ENCODE data around the gene S100A2.
"Not testable (repeated sequence)": the region's sequence is repeated elsewhere in the genome, so short reads cannot be mapped to it uniquely, and the experiment has no call there.

The S100A2 gene

GRCh38 chr1:153598309-153599172 is 32.9 kb upstream of the S100A2 start:
- Histone ChIP-seq H3K36me3 (ENCODE audit: control insufficient read depth, insufficient read depth, low read length) (no peaks in the 10 kb centered on the region), H3K4me1 (no peaks in the 10 kb centered on the region), H3K9ac (no peak overlapping the region), H3K4me2 (ENCODE audit: low read length) (no peak overlapping the region), H3K27me3 (ENCODE audit: control insufficient read depth, insufficient read depth, low read length) (no peaks in the 10 kb centered on the region), H3K27ac (no peak overlapping the region), H2AFZ (no peak overlapping the region), H3K9me3 (ENCODE audit: control insufficient read depth, low read length) (no peaks in the 10 kb centered on the region), H3K4me3 (ENCODE audit: low read depth, low read length) (no peak overlapping the region), H3K79me2 (no peaks in the 10 kb centered on the region)
- TF ChIP-seq, protein P1, sequence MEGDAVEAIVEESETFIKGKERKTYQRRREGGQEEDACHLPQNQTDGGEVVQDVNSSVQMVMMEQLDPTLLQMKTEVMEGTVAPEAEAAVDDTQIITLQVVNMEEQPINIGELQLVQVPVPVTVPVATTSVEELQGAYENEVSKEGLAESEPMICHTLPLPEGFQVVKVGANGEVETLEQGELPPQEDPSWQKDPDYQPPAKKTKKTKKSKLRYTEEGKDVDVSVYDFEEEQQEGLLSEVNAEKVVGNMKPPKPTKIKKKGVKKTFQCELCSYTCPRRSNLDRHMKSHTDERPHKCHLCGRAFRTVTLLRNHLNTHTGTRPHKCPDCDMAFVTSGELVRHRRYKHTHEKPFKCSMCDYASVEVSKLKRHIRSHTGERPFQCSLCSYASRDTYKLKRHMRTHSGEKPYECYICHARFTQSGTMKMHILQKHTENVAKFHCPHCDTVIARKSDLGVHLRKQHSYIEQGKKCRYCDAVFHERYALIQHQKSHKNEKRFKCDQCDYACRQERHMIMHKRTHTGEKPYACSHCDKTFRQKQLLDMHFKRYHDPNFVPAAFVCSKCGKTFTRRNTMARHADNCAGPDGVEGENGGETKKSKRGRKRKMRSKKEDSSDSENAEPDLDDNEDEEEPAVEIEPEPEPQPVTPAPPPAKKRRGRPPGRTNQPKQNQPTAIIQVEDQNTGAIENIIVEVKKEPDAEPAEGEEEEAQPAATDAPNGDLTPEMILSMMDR (IDR thresholded peaks at IDR 0.05), result no peak

GRCh38 chr1:153597206-153597605 is 31.6 kb upstream of the S100A2 start:
- Histone ChIP-seq H3K4me2 (ENCODE audit: low read length) (no peak overlapping the region), H3K27me3 (ENCODE audit: control insufficient read depth, insufficient read depth, low read length) (no peaks in the 10 kb centered on the region), H3K4me1 (no peaks in the 10 kb centered on the region), H3K36me3 (ENCODE audit: control insufficient read depth, insufficient read depth, low read length) (no peaks in the 10 kb centered on the region), H3K9ac (no peak overlapping the region), H3K27ac (no peak overlapping the region), H3K4me3 (ENCODE audit: low read depth, low read length) (no peak overlapping the region), H3K9me3 (ENCODE audit: control insufficient read depth, low read length) (no peaks in the 10 kb centered on the region), H2AFZ (no peak overlapping the region), H3K79me2 (no peaks in the 10 kb centered on the region)
- TF ChIP-seq, protein P1 (IDR thresholded peaks at IDR 0.05), result no peak

DNA sequence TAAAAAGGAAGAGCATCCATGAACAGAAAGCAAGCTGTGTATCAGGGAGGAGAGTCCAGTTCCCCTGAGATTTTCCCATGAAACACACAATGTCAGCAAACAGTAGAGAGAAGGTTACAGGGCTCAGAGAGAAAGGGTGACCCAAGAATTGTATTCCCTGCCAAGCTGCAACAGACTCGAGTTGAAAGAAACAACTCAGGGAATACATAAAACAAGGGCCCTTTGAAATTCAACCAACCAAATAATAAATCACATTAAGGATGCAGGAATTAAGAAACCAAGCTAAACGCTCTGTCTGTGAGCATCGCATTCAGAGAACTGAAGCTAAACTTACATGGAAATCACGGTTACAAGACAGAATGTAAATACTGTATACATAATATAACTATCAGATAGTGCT is 27.1 kb upstream of the S100A2 start:
- no peak overlapping the region for H3K9ac ChIP-seq
- H3K4me2 ChIP-seq (ENCODE audit: low read length), result no peak overlapping the region
- H3K79me2 ChIP-seq, result no peaks in the 10 kb centered on the region
- no peaks in the 10 kb centered on the region for H3K36me3 ChIP-seq (ENCODE audit: control insufficient read depth, insufficient read depth, low read length)
- H3K27ac ChIP-seq, result no peak overlapping the region
- H3K4me1 ChIP-seq, result no peaks in the 10 kb centered on the region
- H2AFZ ChIP-seq, result no peak overlapping the region
- H3K27me3 ChIP-seq (ENCODE audit: control insufficient read depth, insufficient read depth, low read length), result no peaks in the 10 kb centered on the region
- H3K4me3 ChIP-seq (ENCODE audit: low read depth, low read length), result no peak overlapping the region
- TF ChIP-seq, protein P1 (IDR thresholded peaks at IDR 0.05), result no peak
- H3K9me3 ChIP-seq (ENCODE audit: control insufficient read depth, low read length), result no peaks in the 10 kb centered on the region

- Histone ChIP-seq H3K27me3 (ENCODE audit: control insufficient read depth, insufficient read depth, low read length) (no peaks in the 10 kb centered on the region), H3K9ac (no peak overlapping the region), H3K4me2 (ENCODE audit: low read length) (no peak overlapping the region), H3K27ac (peak overlapping the region; percentile 6), H2AFZ (peak overlapping the region; percentile 25), H3K36me3 (ENCODE audit: control insufficient read depth, insufficient read depth, low read length) (no peaks in the 10 kb centered on the region), H3K4me1 (no peaks in the 10 kb centered on the region), H3K4me3 (ENCODE audit: low read depth, low read length) (no peak overlapping the region), H3K79me2 (no peaks in the 10 kb centered on the region), H3K9me3 (ENCODE audit: control insufficient read depth, low read length) (no peaks in the 10 kb centered on the region)
- TF ChIP-seq, protein P1 (IDR thresholded peaks at IDR 0.05), result no peak
Measured at GRCh38 chr1:153588482-153588881, 22.8 kb upstream of the S100A2 start.

GRCh38 chr1:153588033-153588432 is 22.4 kb upstream of the S100A2 start:
- H3K9me3 ChIP-seq (ENCODE audit: control insufficient read depth, low read length); H3K4me1 ChIP-seq; H3K9ac ChIP-seq; H3K36me3 ChIP-seq (ENCODE audit: control insufficient read depth, insufficient read depth, low read length); H3K4me2 ChIP-seq (ENCODE audit: low read length); H3K79me2 ChIP-seq; H3K4me3 ChIP-seq (ENCODE audit: low read depth, low read length); H3K27me3 ChIP-seq (ENCODE audit: control insufficient read depth, insufficient read depth, low read length): not testable (repeated sequence)
- Histone ChIP-seq H2AFZ (peak overlapping the region; percentile 25), H3K27ac (peak overlapping the region; percentile 6)
